IMR-90 (cell line): ENCODE data around the gene NDUFAB1. TPM values are rescaled to one million over a fixed set of nuclear protein-coding genes. Genes with fewer than 3 reads are reported as not detected.

Experiments
- ATAC-seq: fragments of 200-7000 bp; cut with Tn5 transposase; 2 replicates; pipeline ENCODE4 v1.9.1; 2020; ENCODE audit warnings: low read depth, mild to moderate bottlenecking, moderate library complexity
- BruUV-seq: library from RNA; stranded (reverse); fragments of 400-500 nt; replicated peaks from 2 replicates; lab custom pipeline; 2021; lab: Mats Ljungman, UMichigan
- CTCF ChIA-PET: fragments of 300-600 bp; formaldehyde crosslinking; extraction: SDS; loops from one replicate; lab custom pipeline; 2021; ENCODE audit warnings: antibody characterized with exemption; lab: Yijun Ruan, JAX
- POLR2A ChIA-PET: fragments of 300-600 bp; sonication (Branson Sonifier 250); formaldehyde crosslinking; loops from one replicate; lab custom pipeline; 2022; ENCODE audit warnings: antibody characterized with exemption; ENCODE audit not compliant: unreplicated experiment; lab: Charles Lee
- DNase-seq: peaks from one replicate; pipeline ENCODE4 v3.0.0; 2013
- H2AFZ ChIP-seq: replicated peaks from 2 replicates; pipeline ENCODE3; 2013; ENCODE audit warnings: low read length, mild to moderate bottlenecking; ENCODE audit not compliant: poor library complexity
- H2AK5ac ChIP-seq: 2 replicates; pipeline ENCODE4 v1.6.1; 2013; ENCODE audit warnings: low read depth, low read length, inconsistent platforms
- H2AK9ac ChIP-seq: replicated peaks from 2 replicates; pipeline ENCODE3; 2013; ENCODE audit warnings: mild to moderate bottlenecking, low read depth, low read length, moderate library complexity; ENCODE audit not compliant: poor library complexity
- H2BK120ac ChIP-seq: 2 replicates; pipeline ENCODE4 v1.6.1; 2013; ENCODE audit warnings: low read depth, low read length, inconsistent platforms
- H2BK15ac ChIP-seq: 3 replicates; pipeline ENCODE4 v1.6.1; 2013; ENCODE audit warnings: low read depth, low read length, inconsistent platforms
- H2BK20ac ChIP-seq: 2 replicates; pipeline ENCODE4 v1.6.1; 2013; ENCODE audit warnings: low read depth, mild to moderate bottlenecking, inconsistent platforms, low read length, moderate library complexity
- H2BK5ac ChIP-seq: 2 replicates; pipeline ENCODE4 v1.6.1; 2013; ENCODE audit warnings: mild to moderate bottlenecking, low read depth, low read length, inconsistent platforms; ENCODE audit not compliant: poor library complexity, severe bottlenecking
- H3K14ac ChIP-seq: replicated peaks from 2 replicates; pipeline ENCODE4 v1.6.1; 2013; ENCODE audit warnings: low read depth, low read length, inconsistent platforms
- H3K18ac ChIP-seq: 2 replicates; pipeline ENCODE4 v1.6.1; 2013; ENCODE audit warnings: low read depth, low read length, control low read depth
- H3K23ac ChIP-seq: 2 replicates; pipeline ENCODE4 v1.6.1; 2013; ENCODE audit warnings: low read depth, low read length, inconsistent platforms
- H3K27ac ChIP-seq: 2 replicates; pipeline ENCODE4 v1.5.1; 2013; ENCODE audit warnings: mild to moderate bottlenecking, control low read depth, low read length; ENCODE audit not compliant: insufficient read depth
- H3K27me3 ChIP-seq: 2 replicates; pipeline ENCODE4 v1.6.1; 2013; ENCODE audit warnings: low read length; ENCODE audit not compliant: control insufficient read depth, insufficient read depth
- H3K36me3 ChIP-seq: 2 replicates; pipeline ENCODE4 v1.6.1; 2013; ENCODE audit warnings: low read length, mixed read lengths; ENCODE audit not compliant: control insufficient read depth, insufficient read depth
- H3K4ac ChIP-seq: 2 replicates; pipeline ENCODE4 v1.6.1; 2013; ENCODE audit warnings: low read depth, low read length, inconsistent platforms
- H3K4me1 ChIP-seq: 2 replicates; pipeline ENCODE4 v1.6.1; 2013; ENCODE audit warnings: low read length, mixed read lengths; ENCODE audit not compliant: control insufficient read depth, insufficient read depth
- H3K4me2 ChIP-seq: 2 replicates; pipeline ENCODE4 v1.6.1; 2013; ENCODE audit warnings: low read depth, mild to moderate bottlenecking, control low read depth, low read length, moderate library complexity
- H3K4me3 ChIP-seq: 2 replicates; pipeline ENCODE4 v1.5.1; 2013; ENCODE audit warnings: low read depth, mild to moderate bottlenecking, control low read depth, low read length, moderate library complexity; ENCODE audit not compliant: insufficient read depth
- H3K56ac ChIP-seq: 2 replicates; pipeline ENCODE4 v1.6.1; 2013; ENCODE audit warnings: low read length, inconsistent platforms; ENCODE audit not compliant: insufficient read depth; ENCODE audit errors: extremely low read depth
- H3K79me1 ChIP-seq, 2 experiments: 2 replicates each; pipeline ENCODE4 v1.6.1; 2013; ENCODE audit warnings: low read length in 2 of 2, inconsistent platforms in 1 of 2, low read depth in 1 of 2
- H3K9ac ChIP-seq: 2 replicates; pipeline ENCODE4 v1.6.1; 2013; ENCODE audit warnings: low read depth, low read length, control low read depth
- H3K9me1 ChIP-seq: 2 replicates; pipeline ENCODE4 v1.6.1; 2013; ENCODE audit warnings: low read length, inconsistent platforms; ENCODE audit not compliant: insufficient read depth
- H3K9me3 ChIP-seq: 2 replicates; pipeline ENCODE4 v1.6.1; 2013; ENCODE audit warnings: low read length; ENCODE audit not compliant: control insufficient read depth, insufficient read depth
- H4K20me1 ChIP-seq: 2 replicates; pipeline ENCODE4 v1.6.1; 2013; ENCODE audit warnings: low read length, inconsistent platforms; ENCODE audit not compliant: insufficient read depth
- H4K5ac ChIP-seq: 2 replicates; pipeline ENCODE4 v1.6.1; 2013; ENCODE audit warnings: mild to moderate bottlenecking, low read depth, low read length, control low read depth
- H4K8ac ChIP-seq, 2 experiments: 2 replicates each; pipeline ENCODE4 v1.6.1; 2013; ENCODE audit warnings: low read depth in 2 of 2, low read length in 2 of 2, control low read depth in 1 of 2, inconsistent platforms in 1 of 2
- H4K91ac ChIP-seq: 2 replicates; pipeline ENCODE4 v1.6.1; 2013; ENCODE audit warnings: low read depth, low read length, inconsistent platforms; ENCODE audit not compliant: insufficient read depth
- BHLHE40 ChIP-seq: fragments of 150-350 bp; IDR thresholded peaks from 2 replicates; pipeline ENCODE4 v1.6.1; 2016; ENCODE audit warnings: mild to moderate bottlenecking, low read depth, low read length
- ELK1 ChIP-seq: fragments of 150-350 bp; IDR thresholded peaks from 2 replicates; pipeline ENCODE4 v1.6.1; 2016; ENCODE audit warnings: low read depth, mild to moderate bottlenecking, low read length, moderate library complexity, borderline replicate concordance
- MAFK ChIP-seq: IDR thresholded peaks from 2 replicates; pipeline ENCODE4 v1.6.1; 2012; ENCODE audit warnings: low read depth, low read length, improper control_type of control experiment
- MAZ ChIP-seq: IDR thresholded peaks from 2 replicates; pipeline ENCODE4 v1.6.1; 2012; ENCODE audit warnings: low read depth, mild to moderate bottlenecking, low read length, improper control_type of control experiment, moderate library complexity, borderline replicate concordance
- MXI1 ChIP-seq: IDR thresholded peaks from 2 replicates; pipeline ENCODE4 v1.6.1; 2012; ENCODE audit warnings: low read depth, mild to moderate bottlenecking, low read length, moderate library complexity, borderline replicate concordance
- RFX5 ChIP-seq: IDR thresholded peaks from 2 replicates; pipeline ENCODE4 v1.8.0; 2012; ENCODE audit warnings: low read depth, mild to moderate bottlenecking, low read length, moderate library complexity
- WGBS, 2 experiments: methylation state at CpG; one replicate each; pipeline versions ENCODE4 v1.1.5 to v1.1.7; 2013; ENCODE audit warnings: missing lambda C conversion rate in 2 of 2; ENCODE audit not compliant: insufficient read length in 1 of 2; ENCODE audit errors: extremely low coverage in 2 of 2; 5-methylcytosine and 5-hydroxymethylcytosine counted together
- dilution Hi-C: fragments of 300-500 bp; cut with HindIII; formaldehyde crosslinking; loops from one replicate; pipeline ENCODE4 v1.14.3; 2018; ENCODE audit warnings: low sequenced_read_pairs; ENCODE audit not compliant: unreplicated experiment
- in situ Hi-C: fragments of 300-500 bp; cut with MboI; formaldehyde crosslinking; loops from 3 replicates; pipeline ENCODE4 v1.14.3; 2019; ENCODE audit warnings: low sequenced_read_pairs, inconsistent platforms, mixed read lengths
- intact Hi-C: fragments of 100-400 bp; cut with micrococcal nuclease; formaldehyde crosslinking; loops from 2 replicates; pipeline ENCODE4 v1.10.0; 2022
- polyA plus RNA-seq, 3 experiments: library from polyadenylated mRNA; depleted of rRNA; stranded (reverse); fragments of >200 nt; gene quantifications; 2 replicates each; pipeline ENCODE4 v1.2.3, GENCODE V29; 2012; ENCODE audit warnings: low replicate concordance in 1 of 3
- total RNA-seq: library from RNA; depleted of rRNA; stranded (reverse); fragments of >200 nt; gene quantifications from 2 replicates; pipeline ENCODE4 v1.2.3, GENCODE V29; 2012

The NDUFAB1 gene
- total and polyA plus RNA-seq, 2 of the 4 experiments (the other 2 are of a cell fraction), result 117 to 146 TPM

- Histone ChIP-seq H3K23ac (no peak overlapping the region), H3K27ac (no peak overlapping the region), H2AK5ac (no peak overlapping the region), H4K5ac (no peak overlapping the region), H2BK15ac (no peak overlapping the region), H3K9ac (no peak overlapping the region), H2AK9ac (no peak overlapping the region), H3K79me1 (no peaks in the 10 kb centered on the region), H3K4me2 (no peak overlapping the region), H4K8ac (no peak overlapping the region), H2BK5ac (no peak overlapping the region), H3K18ac (no peak overlapping the region), H3K56ac (no peak overlapping the region), H2BK120ac (no peak overlapping the region), H3K36me3 (peaks cover 18% of the 10 kb centered on the region), H3K4me1 (no peaks in the 10 kb centered on the region), H4K91ac (no peak overlapping the region), H3K9me3 (no peaks in the 10 kb centered on the region), H3K9me1 (no peaks in the 10 kb centered on the region), H3K14ac (no peak overlapping the region), H4K20me1 (no peaks in the 10 kb centered on the region), H2AFZ (no peak overlapping the region), H3K4me3 (no peak overlapping the region), H2BK20ac (no peak overlapping the region), H3K4ac (no peak overlapping the region), H3K27me3 (no peaks in the 10 kb centered on the region)
- POLR2A ChIA-PET, result no interaction called here
- CTCF ChIA-PET, result no interaction called here
- 62% methylated on average over 3 of the region's 6 CpGs; no CpG with 5 or more reads in 1 of the 2 experiments for WGBS, 2 experiments
- intact Hi-C loops, result no loop called here
- in situ Hi-C loops, result no loop called here
- BruUV-seq, result no TSS peak
- ATAC-seq (peak; percentile 51; the same call in 1 of the 2 replicates), DNase-seq (peak; percentile 47)
- dilution Hi-C loops, result no loop called here
- TF ChIP-seq MAZ (no peak), MXI1 (no peak), ELK1 (no peak), RFX5 (no peak), MAFK (no peak), BHLHE40 (no peak)
These were observed 11.6 kb upstream of the NDUFAB1 start for GRCh38 chr16:23607726-23608125.
